IPS-18c (cell line): ENCODE results near the gene RMRP.
A peak's percentile ranks its signal among the peaks of the same experiment; 100 is the strongest.

Source experiments
- H3K4me3 ChIP-seq: 2 replicates; pipeline ENCODE4 v1.7.0; 2013; ENCODE audit warnings: low read depth, mild to moderate bottlenecking, low read length, moderate library complexity; ENCODE audit not compliant: insufficient read depth
- H3K9me3 ChIP-seq: one replicate; pipeline ENCODE4 v1.6.1; 2013; ENCODE audit warnings: mild to moderate bottlenecking, low read length, moderate library complexity; ENCODE audit not compliant: control insufficient read depth, insufficient read depth

RMRP gene

DNA sequence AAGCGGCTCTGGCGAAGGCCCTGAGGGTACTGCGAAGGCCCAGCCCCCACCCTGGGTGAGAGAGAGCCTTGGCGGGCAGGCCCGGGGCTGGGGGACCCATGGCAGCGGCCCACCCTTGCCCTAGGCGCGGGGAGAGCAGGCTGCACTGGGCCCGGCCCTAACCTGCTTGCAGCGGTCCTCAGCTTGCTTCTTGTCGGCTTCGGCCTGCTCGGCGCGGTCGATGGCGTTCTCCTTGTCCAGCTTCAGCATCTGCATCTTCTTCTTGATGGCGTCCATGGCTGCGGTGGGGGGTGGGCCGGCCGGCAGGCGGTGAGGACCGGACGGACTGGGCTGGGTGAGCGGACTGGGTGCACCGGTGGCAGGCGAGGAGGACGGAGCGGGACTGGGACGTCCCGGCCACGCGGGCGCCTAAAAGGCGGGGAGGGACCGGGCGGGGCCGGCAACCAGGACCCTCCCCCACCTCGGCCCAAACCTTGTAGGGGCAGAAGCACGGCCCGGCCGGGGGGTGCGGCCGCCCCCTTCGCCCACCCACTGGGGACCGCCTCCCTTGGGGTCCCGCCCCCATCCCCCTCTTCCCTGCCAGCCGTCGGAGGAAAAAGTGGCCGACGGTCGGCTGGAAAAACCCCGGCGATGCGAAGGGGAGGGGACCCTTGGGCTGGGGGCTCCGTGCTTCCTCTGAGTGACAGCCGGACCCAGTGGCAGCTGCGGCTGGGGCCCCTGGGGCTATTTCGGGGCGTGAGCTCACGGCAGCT lies 31.9 kb upstream of the RMRP start, which contains the start of gene TPM2:
TPM2 (minus strand) TSS at position 384 of the 752 bp plus-strand sequence; CDS start at position 276, 108 bp downstream.
- peak within 1 kb of the TSS; percentile 85 for H3K4me3 ChIP-seq
- H3K9me3 ChIP-seq: no peaks in the 10 kb centered on the region

DNA sequence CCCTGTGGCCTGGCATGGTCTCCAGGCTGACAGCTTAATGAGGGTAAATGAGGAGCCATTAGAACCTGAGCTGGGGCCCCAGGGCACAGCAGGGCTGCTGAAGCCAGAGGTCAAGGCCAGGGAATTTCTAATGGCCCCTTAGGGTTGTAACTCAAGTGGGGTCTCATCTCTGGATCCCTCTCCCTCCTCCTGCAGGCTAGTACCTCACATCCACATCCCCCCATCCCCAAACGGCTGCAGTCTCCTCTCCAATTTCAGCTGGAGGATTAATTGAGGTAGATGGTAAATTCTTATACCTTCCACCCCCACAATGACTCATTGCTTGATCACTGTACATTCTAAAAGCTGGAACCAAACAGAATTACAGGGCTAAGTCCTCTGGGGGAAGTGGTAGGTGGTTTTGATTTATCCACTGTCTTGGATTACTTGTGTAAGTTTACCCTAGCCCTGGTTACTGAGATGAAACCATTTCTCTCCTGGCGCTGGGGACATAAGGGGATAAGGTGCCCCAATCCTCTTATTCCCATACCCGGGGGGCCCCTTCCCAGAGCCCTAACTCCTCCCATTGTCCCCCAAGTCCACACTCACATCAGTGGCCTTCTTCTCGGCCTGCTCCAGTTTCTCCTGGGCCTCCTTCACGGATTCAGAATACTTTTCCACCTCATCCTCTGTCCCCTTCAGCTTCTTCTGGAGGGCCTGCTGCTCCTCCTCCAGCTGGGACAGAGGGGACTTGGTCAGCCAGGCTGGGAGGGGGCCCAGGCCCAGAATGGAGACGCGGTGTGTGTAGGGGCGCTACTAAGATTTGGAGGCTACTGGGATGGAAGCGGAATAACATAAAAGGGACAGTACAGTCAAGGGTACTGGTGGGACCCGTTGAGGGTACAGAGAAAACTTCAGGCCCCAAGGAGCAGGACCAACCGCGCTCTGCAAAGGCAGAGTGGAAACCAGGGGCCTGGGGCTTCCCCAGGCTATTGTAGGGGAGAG lies 31.0 kb upstream of the RMRP start:
- H3K4me3 ChIP-seq: peak overlapping the region; percentile 85
- H3K9me3 ChIP-seq: no peaks in the 10 kb centered on the region

DNA sequence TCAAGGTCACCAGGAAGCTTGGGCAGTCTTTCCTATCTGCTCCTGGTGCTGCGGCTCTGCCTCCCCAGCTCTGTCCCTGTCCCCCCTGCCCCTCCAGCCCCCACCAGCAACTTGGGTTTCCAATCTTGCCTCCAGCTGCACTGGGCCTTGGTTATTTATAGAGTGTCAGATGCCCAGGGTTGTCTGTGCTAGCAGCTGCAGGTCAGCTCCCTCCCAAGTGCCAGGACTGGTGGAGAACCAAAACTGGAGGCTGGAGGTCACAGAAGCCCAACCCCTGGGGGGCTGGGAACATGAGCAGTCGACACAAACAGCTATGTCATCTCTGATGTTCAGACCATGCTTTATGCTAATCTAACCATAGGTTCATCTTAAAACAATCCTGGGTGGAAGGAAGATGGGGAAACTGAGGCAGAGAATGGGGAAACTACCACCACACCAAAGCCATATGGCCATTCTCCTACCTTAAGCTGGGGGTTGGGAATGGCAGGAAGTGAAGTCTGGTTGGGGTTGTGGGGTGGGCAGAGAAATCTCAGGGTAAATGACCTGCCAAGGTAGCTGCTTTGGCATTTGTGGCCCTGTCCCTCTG lies 30.2 kb upstream of the RMRP start:
- Histone ChIP-seq H3K4me3 (peak overlapping the region; percentile 85; the same call in 1 of the 2 replicates), H3K9me3 (no peaks in the 10 kb centered on the region)

DNA sequence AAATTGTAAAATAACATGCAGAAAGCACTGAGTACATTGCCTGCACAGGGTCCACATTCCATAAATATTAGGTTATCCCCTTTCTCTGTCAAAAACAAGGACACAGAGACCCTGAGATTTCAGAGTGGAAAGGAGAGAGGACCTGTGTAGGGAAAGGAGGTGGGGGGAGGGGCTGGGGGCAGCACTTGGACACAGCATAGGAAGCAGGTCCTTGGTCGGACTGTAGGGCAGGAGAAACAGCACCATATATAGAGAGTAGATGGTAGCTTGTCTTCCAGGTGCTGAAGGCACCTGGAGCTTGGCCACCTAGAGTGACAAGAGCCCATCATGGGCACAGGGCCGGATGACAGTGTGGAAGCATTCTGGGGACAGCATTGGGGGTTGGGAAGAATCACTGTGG lies 29.5 kb upstream of the RMRP start:
- H3K9me3 ChIP-seq: no peaks in the 10 kb centered on the region
- no peak overlapping the region for H3K4me3 ChIP-seq

DNA sequence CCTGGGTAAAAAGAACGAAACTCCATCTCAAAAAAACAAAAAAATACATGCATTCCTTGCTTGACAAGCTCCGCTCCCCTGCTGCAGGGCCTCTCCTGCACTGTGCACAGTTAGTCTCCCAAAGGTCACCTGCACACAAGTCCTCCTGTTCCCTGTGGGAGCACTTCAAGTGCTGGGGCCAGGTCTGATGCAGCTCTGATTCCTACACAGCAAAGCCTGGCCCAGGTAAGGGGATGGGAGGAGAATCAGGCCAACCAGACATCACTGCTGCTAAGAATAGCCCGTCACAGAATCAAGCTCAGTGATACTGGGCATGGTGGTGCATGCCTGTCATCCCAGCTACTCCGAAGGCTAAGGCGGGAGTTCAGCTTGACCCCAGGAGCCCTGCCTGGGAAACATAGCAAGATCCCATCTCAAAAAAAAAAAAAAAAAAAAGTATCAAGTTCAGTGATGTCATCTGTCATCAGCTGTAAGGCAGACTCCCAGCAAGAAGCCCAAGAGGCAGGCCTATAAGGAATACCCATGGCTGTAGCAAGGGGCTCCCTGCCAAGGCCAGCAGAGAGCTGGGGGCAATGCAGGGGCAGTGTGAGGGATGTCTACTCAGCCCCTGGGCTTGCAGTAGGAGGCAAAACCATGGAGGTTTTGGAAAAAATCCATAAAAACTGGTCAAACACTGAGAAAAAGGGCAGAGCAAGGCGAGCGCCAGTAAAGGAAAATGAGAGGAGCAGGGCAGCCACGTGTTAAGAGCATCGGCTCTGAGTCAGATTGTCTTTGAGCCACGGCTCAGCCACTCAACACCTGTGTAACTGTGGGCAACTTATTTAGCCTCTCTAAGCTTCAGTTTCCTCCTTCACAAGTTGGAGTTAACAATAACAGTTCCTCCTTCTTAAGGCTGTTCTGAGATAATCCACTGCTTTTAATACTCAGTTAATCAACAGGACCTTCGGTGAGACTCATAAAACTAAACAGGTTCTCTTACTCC lies 28.7 kb upstream of the RMRP start:
- no peaks in the 10 kb centered on the region for H3K9me3 ChIP-seq
- no peak overlapping the region for H3K4me3 ChIP-seq

DNA sequence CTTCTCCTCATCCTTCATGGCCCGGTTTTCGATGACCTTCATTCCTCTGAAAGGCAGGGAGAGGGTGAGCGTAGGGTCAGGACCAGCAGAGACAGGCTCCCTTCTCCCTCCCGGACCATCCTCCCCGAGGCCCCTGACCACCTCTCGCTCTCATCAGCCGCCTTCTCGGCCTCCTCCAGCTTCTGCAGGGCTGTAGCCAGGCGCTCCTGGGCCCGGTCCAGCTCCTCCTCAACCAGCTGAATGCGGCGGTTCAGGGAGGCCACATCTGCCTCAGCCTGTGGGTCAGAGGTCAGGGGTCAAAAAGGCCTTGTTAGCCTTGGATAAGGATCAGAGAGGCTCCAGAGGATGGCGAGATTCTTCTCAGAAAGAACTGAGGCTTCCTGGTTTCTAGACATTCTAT lies 27.7 kb upstream of the RMRP start:
- no peaks in the 10 kb centered on the region for H3K9me3 ChIP-seq
- no peak overlapping the region for H3K4me3 ChIP-seq

DNA sequence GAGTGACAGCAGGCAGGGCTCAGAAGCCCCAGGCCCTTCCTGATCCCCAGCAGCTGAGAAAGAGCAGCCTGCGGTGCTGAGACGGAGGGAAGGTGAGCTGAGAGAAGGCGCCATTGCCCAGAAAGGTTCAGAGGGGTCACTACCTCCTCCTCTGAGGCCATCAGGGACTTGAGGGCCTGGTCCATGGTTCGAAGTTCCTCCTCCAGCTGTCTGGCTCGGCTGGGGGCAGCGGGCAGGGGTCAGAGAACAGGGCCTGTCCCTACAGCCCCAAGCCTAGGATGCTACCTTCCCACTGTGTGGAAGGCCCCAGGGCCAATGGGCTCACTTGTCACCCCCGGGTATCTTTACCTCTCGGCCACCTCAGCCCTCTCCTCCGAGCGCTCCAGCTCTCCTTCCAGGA lies 27.1 kb upstream of the RMRP start:
- H3K4me3 ChIP-seq: no peak overlapping the region

DNA sequence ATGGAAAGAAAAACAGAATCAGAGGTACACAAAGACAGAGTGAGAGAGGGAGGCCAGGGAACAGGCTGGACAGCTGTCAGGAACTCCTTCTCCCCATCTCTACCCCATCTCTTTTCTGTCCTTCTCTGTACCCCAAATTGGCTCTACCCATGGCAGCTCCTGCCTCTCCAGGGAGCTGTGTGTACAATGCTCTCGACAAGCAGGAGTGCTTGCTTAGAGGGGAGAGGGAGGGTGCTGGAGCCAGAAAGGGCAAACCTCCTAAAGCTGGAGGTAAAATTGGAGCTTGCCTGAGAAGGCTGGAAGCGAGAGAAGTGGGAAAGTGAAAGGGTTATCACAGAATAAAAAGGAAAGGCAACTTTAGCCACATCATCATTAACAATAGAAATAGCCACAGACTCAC lies 25.5 kb upstream of the RMRP start:
- Histone ChIP-seq H3K9me3 (no peaks in the 10 kb centered on the region), H3K4me3 (no peak overlapping the region)

More for the DNA sequence above, 27.1 kb upstream of the RMRP start:
- H3K9me3 ChIP-seq: no peaks in the 10 kb centered on the region

DNA sequence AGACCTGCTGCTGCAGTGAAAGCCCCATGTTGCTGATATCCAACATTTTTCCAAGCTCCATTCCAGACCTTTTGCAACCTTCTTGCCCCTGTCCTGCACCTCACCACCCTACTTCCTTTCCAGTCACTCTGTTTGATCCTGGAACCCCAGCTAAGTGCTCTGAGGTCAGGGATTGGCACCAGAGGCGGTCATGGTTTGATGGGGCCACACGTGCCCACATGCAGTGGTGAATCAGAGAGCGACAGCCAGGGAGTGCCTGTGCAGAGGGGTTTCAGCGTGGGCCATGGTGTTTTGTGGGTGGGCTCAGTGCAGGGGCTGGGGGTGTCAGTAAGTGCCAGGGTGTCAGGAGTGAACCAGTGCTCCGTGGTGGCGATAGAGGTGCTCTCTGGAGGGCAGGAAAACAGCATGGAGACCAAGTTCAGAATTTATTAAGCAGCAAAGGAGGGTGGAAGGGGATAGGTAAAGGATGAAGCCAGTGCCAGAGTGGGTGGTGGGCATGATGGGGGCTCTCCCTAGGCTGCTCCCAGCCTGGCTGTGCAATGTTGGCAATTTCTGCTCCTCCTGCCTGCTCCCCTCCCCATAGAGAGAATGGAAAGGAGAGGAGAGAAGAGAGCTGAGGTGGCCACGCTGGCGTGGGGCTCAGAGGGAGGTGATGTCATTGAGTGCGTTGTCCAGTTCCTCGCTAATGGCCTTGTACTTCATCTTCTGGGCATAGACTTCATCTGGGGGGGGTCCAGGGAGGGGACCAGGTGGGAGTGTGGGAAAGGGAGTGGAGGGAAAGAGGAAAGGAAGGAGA lies 24.9 kb upstream of the RMRP start:
- H3K4me3 ChIP-seq: no peak overlapping the region
- no peaks in the 10 kb centered on the region for H3K9me3 ChIP-seq

DNA sequence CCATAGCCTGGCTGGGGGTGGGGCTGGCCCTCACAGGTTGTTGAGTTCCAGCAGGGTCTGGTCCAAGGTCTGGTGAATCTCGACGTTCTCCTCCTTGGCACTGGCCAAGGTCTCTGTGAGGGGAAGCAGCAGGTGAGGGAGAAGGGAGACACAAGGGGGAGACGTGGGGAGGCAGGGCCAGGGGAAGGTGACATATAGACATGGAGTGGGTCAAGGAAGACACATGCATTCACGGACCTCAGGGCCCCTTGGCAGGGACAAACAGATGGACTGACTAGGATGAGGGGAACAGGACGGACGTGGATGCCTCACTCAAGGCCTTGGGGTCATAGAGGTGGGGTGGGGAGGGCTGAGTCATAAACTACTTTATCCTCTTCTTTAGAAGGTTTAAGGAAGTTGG lies 24.2 kb upstream of the RMRP start:
- no peak overlapping the region for H3K4me3 ChIP-seq
- H3K9me3 ChIP-seq: no peaks in the 10 kb centered on the region

DNA sequence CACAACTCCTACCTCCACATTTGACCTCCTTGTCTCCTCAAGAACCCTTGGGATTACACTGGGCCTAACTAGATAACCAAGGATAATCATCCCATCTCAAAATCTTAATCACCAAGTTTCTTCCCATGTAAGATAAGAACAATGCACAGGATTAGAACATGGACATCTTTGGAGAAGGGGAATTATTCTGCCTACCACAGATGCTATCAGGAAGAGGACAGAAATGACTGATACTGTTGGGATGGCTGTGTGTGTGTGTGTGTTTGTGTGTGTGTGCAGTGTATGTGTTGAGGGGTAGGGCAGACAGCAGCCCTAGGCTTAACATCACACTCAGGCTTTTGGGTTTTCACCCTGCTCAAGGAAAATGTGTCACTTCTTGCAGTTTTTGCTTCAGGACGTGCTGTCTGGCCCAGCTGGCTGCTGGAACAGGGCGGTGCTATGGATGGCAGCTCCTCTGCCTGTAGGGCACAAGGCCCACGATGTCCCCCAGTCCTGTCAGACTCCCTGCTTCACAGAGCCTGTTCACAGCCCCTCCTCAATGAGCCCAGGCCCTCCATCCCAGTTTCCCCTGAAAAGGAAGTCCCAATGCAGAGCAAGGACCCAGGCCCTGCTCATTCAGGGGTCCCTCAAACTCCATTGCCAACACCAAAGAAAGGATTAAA lies 23.7 kb upstream of the RMRP start:
- H3K4me3 ChIP-seq: no peak overlapping the region
- no peaks in the 10 kb centered on the region for H3K9me3 ChIP-seq

DNA sequence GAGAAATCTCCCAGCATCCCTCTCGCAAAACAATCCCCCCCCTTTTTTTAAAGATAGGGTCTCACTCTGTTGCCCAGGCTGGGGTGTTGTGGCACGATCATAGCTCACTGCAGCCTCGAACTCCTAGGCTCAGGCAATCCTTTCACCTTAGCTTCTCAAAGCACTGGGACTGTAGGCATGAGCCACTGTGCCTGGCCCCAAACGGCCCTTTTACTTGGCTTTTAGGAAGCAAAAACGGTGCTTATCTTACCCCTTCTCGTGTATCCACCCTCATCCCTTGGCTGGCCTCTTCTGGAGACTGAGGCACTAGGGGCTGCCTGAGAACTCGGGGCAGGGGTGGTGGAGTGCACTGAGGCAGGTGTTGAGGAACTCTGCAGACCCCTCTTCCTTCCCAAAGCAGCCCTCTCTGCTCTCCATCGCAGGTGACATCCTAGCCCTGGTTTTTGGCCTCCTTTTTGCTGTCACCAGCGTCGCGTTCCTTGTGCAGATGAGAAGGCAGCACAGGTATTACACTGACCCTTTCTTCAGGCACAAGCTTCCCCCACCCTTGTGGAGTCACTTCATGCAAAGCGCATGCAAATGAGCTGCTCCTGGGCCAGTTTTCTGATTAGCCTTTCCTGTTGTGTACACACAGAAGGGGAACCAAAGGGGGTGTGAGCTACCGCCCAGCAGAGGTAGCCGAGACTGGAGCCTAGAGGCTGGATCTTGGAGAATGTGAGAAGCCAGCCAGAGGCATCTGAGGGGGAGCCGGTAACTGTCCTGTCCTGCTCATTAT lies 22.7 kb upstream of the RMRP start:
- Histone ChIP-seq H3K9me3 (peaks cover 2% of the 10 kb centered on the region), H3K4me3 (no peak overlapping the region)

DNA sequence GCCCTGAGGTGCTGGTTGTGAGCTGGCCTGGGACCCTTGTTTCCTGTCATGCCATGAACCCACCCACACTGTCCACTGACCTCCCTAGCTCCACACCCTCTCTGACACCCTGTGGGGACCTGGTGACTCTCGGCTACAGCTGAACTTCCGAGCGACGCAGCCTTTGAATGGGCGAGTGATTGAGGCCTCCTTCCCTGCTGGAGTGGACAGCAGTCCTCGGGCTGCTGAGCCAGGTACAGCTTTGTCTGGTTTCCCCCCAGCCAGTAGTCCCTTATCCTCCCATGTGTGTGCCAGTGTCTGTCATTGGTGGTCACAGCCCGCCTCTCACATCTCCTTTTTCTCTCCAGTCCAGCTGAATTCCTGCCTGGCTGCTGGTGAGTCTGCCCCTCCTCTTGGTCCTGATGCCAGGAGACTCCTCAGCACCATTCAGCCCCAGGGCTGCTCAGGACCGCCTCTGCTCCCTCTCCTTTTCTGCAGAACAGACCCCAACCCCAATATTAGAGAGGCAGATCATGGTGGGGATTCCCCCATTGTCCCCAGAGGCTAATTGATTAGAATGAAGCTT lies 22.0 kb upstream of the RMRP start:
- Histone ChIP-seq H3K4me3 (no peak overlapping the region), H3K9me3 (peaks cover 2% of the 10 kb centered on the region)

DNA sequence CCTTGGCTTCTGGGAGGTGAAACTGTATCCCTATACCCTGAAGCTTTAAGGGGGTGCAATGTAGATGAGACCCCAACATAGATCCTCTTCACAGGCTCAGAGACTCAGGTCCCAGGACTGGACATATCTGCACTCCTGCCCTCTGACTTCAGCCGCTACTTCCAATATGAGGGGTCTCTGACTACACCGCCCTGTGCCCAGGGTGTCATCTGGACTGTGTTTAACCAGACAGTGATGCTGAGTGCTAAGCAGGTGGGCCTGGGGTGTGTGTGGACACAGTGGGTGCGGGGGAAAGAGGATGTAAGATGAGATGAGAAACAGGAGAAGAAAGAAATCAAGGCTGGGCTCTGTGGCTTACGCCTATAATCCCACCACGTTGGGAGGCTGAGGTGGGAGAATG lies 21.3 kb upstream of the RMRP start:
- peaks cover 2% of the 10 kb centered on the region for H3K9me3 ChIP-seq
- no peak overlapping the region for H3K4me3 ChIP-seq
